ENCODE measurements around the gene SP3. TPM values are rescaled to one million over a fixed set of nuclear protein-coding genes. Genes with fewer than 3 reads are reported as not detected.

Gene SP3
- total and polyA plus RNA-seq, 9 of the 15 experiments (the other 6 are each of a cell fraction or from before 2014, with no cell fraction given) = 12.0 to 106 (median 74.9) TPM

GRCh38 chr2:173963817-173964564 is 1.2 kb downstream of the SP3 start (continued):
- peak; percentile 42 for TF ChIP-seq CCNT2 (IDR thresholded peaks at IDR 0.05; ENCODE audit: borderline replicate concordance, extremely low read depth, insufficient read length, low read depth, low read length)
- no peak for TF ChIP-seq POU5F1 (IDR thresholded peaks at IDR 0.05; ENCODE audit: borderline replicate concordance, low read depth, low read length, partially characterized antibody)
- peak; percentile 17; the same call in 1 of the 2 replicates for TF ChIP-seq ZNF197 (CRISPR knock-in tag; IDR thresholded peaks at IDR 0.05; ENCODE audit: low read depth)
- TF ChIP-seq TAF9B (IDR thresholded peaks at IDR 0.05; ENCODE audit: partially characterized antibody) = no peak
- no peak for TF ChIP-seq ZNF79 (CRISPR knock-in tag; IDR thresholded peaks at IDR 0.05; ENCODE audit: low read depth)
- TF ChIP-seq GABPB2 (CRISPR knock-in tag; conservative IDR thresholded peaks at IDR 0.05) = no peak
- no peak; a peak in 1 of 4 replicates for TF ChIP-seq BCLAF1 (IDR thresholded peaks at IDR 0.05; ENCODE audit: borderline replicate concordance in 1 of 2, control insufficient read depth in 1 of 2, low read depth in 2 of 2, low read length in 1 of 2)
- TF ChIP-seq SOX6 (IDR thresholded peaks at IDR 0.05) = 0 out of 2 replicates have a peak, but pooled peaks have one; percentile 37
- TF ChIP-seq EP300 (IDR thresholded peaks at IDR 0.05; ENCODE audit: low read length) = peak; percentile 25; the same call in 1 of the 2 replicates
- TF ChIP-seq SMARCE1 (IDR thresholded peaks at IDR 0.05) = no peak
- peak; percentile 85 for TF ChIP-seq MTA3 (IDR thresholded peaks at IDR 0.05; ENCODE audit: borderline replicate concordance)
- no peak for TF ChIP-seq ZNF23 (CRISPR knock-in tag; IDR thresholded peaks at IDR 0.05)
- peak; percentile 98 for TF ChIP-seq PCBP1 (IDR thresholded peaks at IDR 0.05; ENCODE audit: low read depth, low read length, poor library complexity, severe bottlenecking)
- TF ChIP-seq ZNF12 (CRISPR knock-in tag; IDR thresholded peaks at IDR 0.05) = no peak
- TF ChIP-seq STAT5A (IDR thresholded peaks at IDR 0.05; ENCODE audit: borderline replicate concordance, low read length) = no peak
- TF ChIP-seq FOXK1 (CRISPR knock-in tag; IDR thresholded peaks at IDR 0.05; ENCODE audit: borderline replicate concordance) = no peak
- 0 out of 2 replicates have a peak, but pooled peaks have one; percentile 35 for TF ChIP-seq SMAD3 (CRISPR knock-in tag; conservative IDR thresholded peaks at IDR 0.05)
- TF ChIP-seq CBX2 (IDR thresholded peaks at IDR 0.05; ENCODE audit: insufficient read depth, low read length, poor library complexity, severe bottlenecking) = no peak
- peak; percentile 94 for TF ChIP-seq EGR1 (conservative IDR thresholded peaks at IDR 0.05)
- no peak for TF ChIP-seq ZNF165 (CRISPR knock-in tag; IDR thresholded peaks at IDR 0.05; ENCODE audit: borderline replicate concordance)
- no peak for TF ChIP-seq ZNF232 (CRISPR knock-in tag; IDR thresholded peaks at IDR 0.05)
- TF ChIP-seq TRIM24 (IDR thresholded peaks at IDR 0.05) = peak in 1 of 2 experiments; percentile 27; a peak in 1 of 4 replicates
- peak in 1 of 2 experiments; percentile 84; a peak in 2 of 4 replicates for TF ChIP-seq FOXA3 (CRISPR knock-in tag; conservative IDR thresholded peaks at IDR 0.05 in 1 of 2, IDR thresholded peaks at IDR 0.05 in 1 of 2)
- peak; percentile 89 for TF ChIP-seq PRPF4 (IDR thresholded peaks at IDR 0.05; ENCODE audit: insufficient read depth, low read depth, low read length, poor library complexity, severe bottlenecking)
- TF ChIP-seq FOSL1 (tag; conservative IDR thresholded peaks at IDR 0.05) = no peak
- no peak for TF ChIP-seq TAF7 (tag; IDR thresholded peaks at IDR 0.05)
- TF ChIP-seq ZNF583 (CRISPR knock-in tag; IDR thresholded peaks at IDR 0.05) = no peak

All from K562 (cell line).